ENCODE results near the gene TNRC6B.
"Not testable (repeated sequence)": the region's sequence is repeated elsewhere in the genome, so short reads cannot be mapped to it uniquely, and the experiment has no call there.

The TNRC6B gene

DNA sequence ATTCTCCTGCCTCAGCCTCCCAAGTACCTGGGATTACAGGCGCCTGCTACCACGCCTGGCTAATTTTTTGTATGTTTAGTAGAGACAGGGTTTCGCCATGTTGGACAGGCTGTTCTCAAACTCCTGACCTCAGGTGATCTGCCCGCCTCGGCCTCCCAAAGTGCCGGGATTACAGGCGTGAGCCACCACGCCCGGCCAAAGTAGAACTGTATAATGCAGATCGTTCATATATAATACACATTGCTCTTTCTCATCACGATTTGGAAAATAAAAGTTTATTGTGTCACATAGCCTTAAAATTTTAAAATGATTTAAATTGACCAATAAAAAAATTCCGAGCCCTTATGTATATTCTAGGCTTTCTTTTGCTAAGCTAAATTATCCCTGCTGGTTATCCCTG lies 133.9 kb downstream of the TNRC6B start:
- peaks cover 40 to 80% of the 10 kb centered on the region in 2 experiments for H3K36me3 ChIP-seq (ENCODE audit: control insufficient read depth in 1 of 2, insufficient read depth in 2 of 2, low read depth in 1 of 2, low read length in 2 of 2)
- not testable (repeated sequence) for H3K23ac ChIP-seq (ENCODE audit: low read length in 2 of 2); H3K4me3 ChIP-seq (ENCODE audit: insufficient read depth in 1 of 2, low read depth in 1 of 2, low read length in 2 of 2); H3K18ac ChIP-seq (ENCODE audit: low read depth in 1 of 2, low read length in 2 of 2); H2BK15ac ChIP-seq (ENCODE audit: low read depth, poor library complexity, severe bottlenecking); H3K27ac ChIP-seq (ENCODE audit: low read length, poor library complexity, severe bottlenecking); H3K9ac ChIP-seq (ENCODE audit: low read length); H4K91ac ChIP-seq (ENCODE audit: low read length); H3K9me3 ChIP-seq (ENCODE audit: control insufficient read depth, low read length); H3K4me2 ChIP-seq (ENCODE audit: low read length, poor library complexity, severe bottlenecking); H4K8ac ChIP-seq (ENCODE audit: low read length); H3K14ac ChIP-seq (ENCODE audit: low read length in 2 of 2); H2BK5ac ChIP-seq (ENCODE audit: low read depth, low read length, poor library complexity, severe bottlenecking); H3K27me3 ChIP-seq (ENCODE audit: control insufficient read depth in 1 of 2, insufficient read depth in 1 of 2, low read length in 2 of 2); H3K4ac ChIP-seq (ENCODE audit: low read depth in 1 of 2, low read length in 2 of 2); H2AFZ ChIP-seq (ENCODE audit: low read depth, low read length); H2BK120ac ChIP-seq (ENCODE audit: low read depth, low read length); DNase-seq; H2BK12ac ChIP-seq (ENCODE audit: low read length in 2 of 2); H3K4me1 ChIP-seq (ENCODE audit: control insufficient read depth, insufficient read depth, low read depth, low read length); H2AK5ac ChIP-seq (ENCODE audit: low read length, severe bottlenecking)
- peaks cover 13% of the 10 kb centered on the region for H3K79me1 ChIP-seq (replicated peaks; ENCODE audit: low read length, poor library complexity, severe bottlenecking)
- 100% methylated on average over 9 of the region's 12 CpGs for WGBS

DNA sequence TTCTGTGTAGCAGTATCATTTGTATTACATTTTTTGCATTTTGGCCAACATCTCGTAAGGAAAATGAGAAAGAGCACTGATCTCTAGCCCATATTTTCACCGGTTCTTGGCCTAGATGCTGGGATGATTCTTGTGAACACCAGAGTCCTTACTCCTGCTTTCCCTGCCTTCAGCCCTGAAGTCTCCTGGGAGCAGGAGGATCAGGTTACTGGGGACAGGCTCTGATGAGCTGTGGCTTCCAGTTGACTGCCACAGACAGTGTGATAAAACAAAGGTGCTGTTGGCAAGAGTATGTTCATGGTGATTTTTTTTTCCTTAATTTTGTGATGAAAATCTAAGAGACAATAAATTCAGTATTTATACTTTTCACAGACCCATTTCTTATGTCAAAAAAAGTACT lies 134.3 kb downstream of the TNRC6B start:
- Histone ChIP-seq H3K18ac (ENCODE audit: low read depth in 1 of 2, low read length in 2 of 2) (no peak overlapping the region), H4K8ac (ENCODE audit: low read length) (no peak overlapping the region), H3K4ac (ENCODE audit: low read depth in 1 of 2, low read length in 2 of 2) (no peak overlapping the region), H3K4me3 (ENCODE audit: insufficient read depth in 1 of 2, low read depth in 1 of 2, low read length in 2 of 2) (no peak overlapping the region), H3K4me1 (ENCODE audit: control insufficient read depth, insufficient read depth, low read depth, low read length) (peaks cover 1% of the 10 kb centered on the region), H3K4me2 (ENCODE audit: low read length, poor library complexity, severe bottlenecking) (no peak overlapping the region), H3K79me1 (replicated peaks; ENCODE audit: low read length, poor library complexity, severe bottlenecking) (peaks cover 13% of the 10 kb centered on the region), H3K27me3 (ENCODE audit: control insufficient read depth in 1 of 2, insufficient read depth in 1 of 2, low read length in 2 of 2) (no peaks in the 10 kb centered on the region), H3K14ac (ENCODE audit: low read length in 2 of 2) (no peak overlapping the region), H2BK5ac (ENCODE audit: low read depth, low read length, poor library complexity, severe bottlenecking) (no peak overlapping the region), H3K23ac (ENCODE audit: low read length in 2 of 2) (no peak overlapping the region), H2BK15ac (ENCODE audit: low read depth, poor library complexity, severe bottlenecking) (no peak overlapping the region), H2AK5ac (ENCODE audit: low read length, severe bottlenecking) (no peak overlapping the region), H2AFZ (ENCODE audit: low read depth, low read length) (no peak overlapping the region), H3K36me3 (ENCODE audit: control insufficient read depth in 1 of 2, insufficient read depth in 2 of 2, low read depth in 1 of 2, low read length in 2 of 2) (peaks cover 38 to 83% of the 10 kb centered on the region in 2 experiments), H3K9me3 (ENCODE audit: control insufficient read depth, low read length) (no peaks in the 10 kb centered on the region), H2BK12ac (ENCODE audit: low read length in 2 of 2) (no peak overlapping the region), H2BK120ac (ENCODE audit: low read depth, low read length) (no peak overlapping the region), H3K9ac (ENCODE audit: low read length) (no peak overlapping the region), H3K27ac (ENCODE audit: low read length, poor library complexity, severe bottlenecking) (no peak overlapping the region), H4K91ac (ENCODE audit: low read length) (no peak overlapping the region)
- DNase-seq = no peak
- 100% methylated on average over 2 of the region's 2 CpGs for WGBS

DNA sequence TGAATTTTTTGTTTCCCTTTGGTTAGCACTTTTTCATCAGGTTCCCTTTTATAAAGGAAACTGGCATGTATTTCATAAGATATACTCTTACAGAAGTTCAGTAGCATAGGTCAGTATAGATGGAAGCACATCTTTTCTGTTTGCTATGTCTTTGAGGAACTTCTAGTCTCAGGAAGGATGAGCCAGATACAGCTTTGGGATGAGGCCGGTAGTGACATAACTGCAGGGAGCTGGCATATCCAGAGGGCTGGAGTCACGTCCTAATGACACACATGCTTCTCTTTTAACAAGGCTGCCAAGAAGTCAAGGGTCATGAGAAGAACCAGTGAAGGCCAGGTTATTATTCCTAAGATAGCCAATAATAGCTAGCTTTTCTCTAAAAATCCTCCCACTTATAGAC lies 135.3 kb downstream of the TNRC6B start:
- Histone ChIP-seq H3K9me3 (ENCODE audit: control insufficient read depth, low read length) (no peaks in the 10 kb centered on the region), H3K14ac (ENCODE audit: low read length in 2 of 2) (no peak overlapping the region), H3K4me3 (ENCODE audit: insufficient read depth in 1 of 2, low read depth in 1 of 2, low read length in 2 of 2) (no peak overlapping the region), H2AK5ac (ENCODE audit: low read length, severe bottlenecking) (no peak overlapping the region), H2BK5ac (ENCODE audit: low read depth, low read length, poor library complexity, severe bottlenecking) (no peak overlapping the region), H3K4me1 (ENCODE audit: control insufficient read depth, insufficient read depth, low read depth, low read length) (peaks cover 3% of the 10 kb centered on the region), H3K18ac (ENCODE audit: low read depth in 1 of 2, low read length in 2 of 2) (no peak overlapping the region), H2BK12ac (ENCODE audit: low read length in 2 of 2) (no peak overlapping the region), H4K91ac (ENCODE audit: low read length) (no peak overlapping the region), H3K27me3 (ENCODE audit: control insufficient read depth in 1 of 2, insufficient read depth in 1 of 2, low read length in 2 of 2) (no peaks in the 10 kb centered on the region), H2BK120ac (ENCODE audit: low read depth, low read length) (no peak overlapping the region), H3K79me1 (replicated peaks; ENCODE audit: low read length, poor library complexity, severe bottlenecking) (peaks cover 9% of the 10 kb centered on the region), H3K4me2 (ENCODE audit: low read length, poor library complexity, severe bottlenecking) (no peak overlapping the region), H3K23ac (ENCODE audit: low read length in 2 of 2) (no peak overlapping the region), H3K4ac (ENCODE audit: low read depth in 1 of 2, low read length in 2 of 2) (no peak overlapping the region), H3K9ac (ENCODE audit: low read length) (no peak overlapping the region), H3K36me3 (ENCODE audit: control insufficient read depth in 1 of 2, insufficient read depth in 2 of 2, low read depth in 1 of 2, low read length in 2 of 2) (peaks cover 33 to 83% of the 10 kb centered on the region in 2 experiments), H2AFZ (ENCODE audit: low read depth, low read length) (no peak overlapping the region), H2BK15ac (ENCODE audit: low read depth, poor library complexity, severe bottlenecking) (no peak overlapping the region), H3K27ac (ENCODE audit: low read length, poor library complexity, severe bottlenecking) (no peak overlapping the region), H4K8ac (ENCODE audit: low read length) (no peak overlapping the region)
- no peak for DNase-seq
- WGBS = 94% methylated on average over 1 of the region's 2 CpGs

DNA sequence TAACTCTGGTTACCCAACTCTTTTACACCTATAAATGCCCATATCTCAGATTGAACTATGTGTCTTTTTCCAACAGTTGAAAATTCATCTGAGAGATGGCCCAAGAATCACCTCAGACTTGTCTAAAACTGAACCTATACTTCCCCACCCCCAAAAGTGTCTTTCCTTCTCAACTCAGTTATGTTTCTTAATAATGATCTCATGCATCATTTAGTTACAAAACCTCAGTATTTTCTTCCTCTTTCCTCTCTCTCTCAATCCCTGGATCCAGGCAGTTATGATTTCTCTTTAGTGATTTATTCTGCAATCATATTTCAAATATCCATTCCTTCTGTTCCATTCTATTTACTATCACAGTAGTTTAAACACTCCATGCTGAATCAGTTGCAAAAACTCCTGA lies 136.3 kb downstream of the TNRC6B start:
- peaks cover 34 to 74% of the 10 kb centered on the region in 2 experiments for H3K36me3 ChIP-seq (ENCODE audit: control insufficient read depth in 1 of 2, insufficient read depth in 2 of 2, low read depth in 1 of 2, low read length in 2 of 2)
- H3K4me1 ChIP-seq (ENCODE audit: control insufficient read depth, insufficient read depth, low read depth, low read length) = peaks cover 3% of the 10 kb centered on the region
- no peak overlapping the region for H3K9ac ChIP-seq (ENCODE audit: low read length)
- H2AFZ ChIP-seq (ENCODE audit: low read depth, low read length) = no peak overlapping the region
- H3K4me3 ChIP-seq (ENCODE audit: insufficient read depth in 1 of 2, low read depth in 1 of 2, low read length in 2 of 2) = no peak overlapping the region
- DNase-seq = no peak
- H3K14ac ChIP-seq (ENCODE audit: low read length in 2 of 2) = no peak overlapping the region
- no peak overlapping the region for H3K27ac ChIP-seq (ENCODE audit: low read length, poor library complexity, severe bottlenecking)
- H3K79me1 ChIP-seq (replicated peaks; ENCODE audit: low read length, poor library complexity, severe bottlenecking) = peaks cover 9% of the 10 kb centered on the region
- no peak overlapping the region for H3K4ac ChIP-seq (ENCODE audit: low read depth in 1 of 2, low read length in 2 of 2)
- H3K23ac ChIP-seq (ENCODE audit: low read length in 2 of 2) = no peak overlapping the region
- no peak overlapping the region for H2BK15ac ChIP-seq (ENCODE audit: low read depth, poor library complexity, severe bottlenecking)
- H2BK12ac ChIP-seq (ENCODE audit: low read length in 2 of 2) = no peak overlapping the region
- H4K8ac ChIP-seq (ENCODE audit: low read length) = no peak overlapping the region
- no peak overlapping the region for H4K91ac ChIP-seq (ENCODE audit: low read length)
- H2BK120ac ChIP-seq (ENCODE audit: low read depth, low read length) = no peak overlapping the region
- H3K27me3 ChIP-seq (ENCODE audit: control insufficient read depth in 1 of 2, insufficient read depth in 1 of 2, low read length in 2 of 2) = no peaks in the 10 kb centered on the region
- no peak overlapping the region for H3K4me2 ChIP-seq (ENCODE audit: low read length, poor library complexity, severe bottlenecking)
- H3K18ac ChIP-seq (ENCODE audit: low read depth in 1 of 2, low read length in 2 of 2) = no peak overlapping the region
- H2AK5ac ChIP-seq (ENCODE audit: low read length, severe bottlenecking) = no peak overlapping the region
- no peak overlapping the region for H2BK5ac ChIP-seq (ENCODE audit: low read depth, low read length, poor library complexity, severe bottlenecking)
- H3K9me3 ChIP-seq (ENCODE audit: control insufficient read depth, low read length) = no peaks in the 10 kb centered on the region

Measured in mesenchymal stem cell (in vitro differentiated cells and primary cell).